Esophagus squamous epithelium (tissue), 4 donors: ENCODE results near the gene MALRD1.

Source experiments
- POLR2A ChIP-seq, 4 donors: fragments of 450-650 bp; IDR thresholded peaks; one replicate each; pipeline ENCODE4 v1.6.1; 2017; ENCODE audit warnings: antibody characterized with exemption in 4 of 4, mild to moderate bottlenecking in 4 of 4, moderate library complexity in 3 of 4
- TF ChIP-seq, protein P1 (sequence below), 6 experiments: fragments of 450-650 bp in 4 of 6; fragments of 200-600 bp in 2 of 6; sonication (generic) in 2 of 6; IDR thresholded peaks; one replicate each; pipeline ENCODE4 v1.5.1; 2016 to 2019; ENCODE audit warnings: antibody characterized with exemption in 6 of 6, mild to moderate bottlenecking in 4 of 6, moderate library complexity in 4 of 6

DNA sequence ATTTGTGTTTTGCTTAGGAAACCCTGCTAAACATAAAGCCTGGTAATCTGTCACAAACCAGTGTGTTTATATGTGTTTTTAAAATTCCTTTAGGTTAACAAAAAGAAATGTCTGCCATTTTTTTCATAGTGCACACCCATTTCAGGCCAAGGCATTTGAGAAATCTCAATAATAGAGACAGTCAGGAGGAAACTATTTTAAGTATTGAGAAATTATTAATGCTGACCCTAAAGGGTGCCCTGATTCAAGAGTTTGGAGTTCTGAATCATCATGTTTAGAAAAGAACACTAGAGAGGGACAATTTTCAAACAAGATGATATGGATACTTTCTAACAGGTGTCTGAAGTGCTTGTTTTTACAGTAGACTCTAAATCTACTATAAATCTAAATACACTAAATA, 28.7 kb downstream of the MALRD1 start:
- TF ChIP-seq, protein P1, sequence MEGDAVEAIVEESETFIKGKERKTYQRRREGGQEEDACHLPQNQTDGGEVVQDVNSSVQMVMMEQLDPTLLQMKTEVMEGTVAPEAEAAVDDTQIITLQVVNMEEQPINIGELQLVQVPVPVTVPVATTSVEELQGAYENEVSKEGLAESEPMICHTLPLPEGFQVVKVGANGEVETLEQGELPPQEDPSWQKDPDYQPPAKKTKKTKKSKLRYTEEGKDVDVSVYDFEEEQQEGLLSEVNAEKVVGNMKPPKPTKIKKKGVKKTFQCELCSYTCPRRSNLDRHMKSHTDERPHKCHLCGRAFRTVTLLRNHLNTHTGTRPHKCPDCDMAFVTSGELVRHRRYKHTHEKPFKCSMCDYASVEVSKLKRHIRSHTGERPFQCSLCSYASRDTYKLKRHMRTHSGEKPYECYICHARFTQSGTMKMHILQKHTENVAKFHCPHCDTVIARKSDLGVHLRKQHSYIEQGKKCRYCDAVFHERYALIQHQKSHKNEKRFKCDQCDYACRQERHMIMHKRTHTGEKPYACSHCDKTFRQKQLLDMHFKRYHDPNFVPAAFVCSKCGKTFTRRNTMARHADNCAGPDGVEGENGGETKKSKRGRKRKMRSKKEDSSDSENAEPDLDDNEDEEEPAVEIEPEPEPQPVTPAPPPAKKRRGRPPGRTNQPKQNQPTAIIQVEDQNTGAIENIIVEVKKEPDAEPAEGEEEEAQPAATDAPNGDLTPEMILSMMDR (IDR thresholded peaks at IDR 0.05): no peak
- no peak for TF ChIP-seq POLR2A (IDR thresholded peaks at IDR 0.05)
